OCI-LY7 (cell line): ENCODE results near the gene PPM1L.

Experiments
- EZH2phosphoT487 ChIP-seq: fragments of 200-600 bp; sonication (generic); IDR thresholded peaks from 2 replicates; pipeline ENCODE4 v1.6.1; 2018; ENCODE audit warnings: low read depth, borderline replicate concordance, mild to moderate bottlenecking, mixed run types, antibody characterized with exemption, low read length, moderate library complexity, mixed read lengths
- TF ChIP-seq, protein P1 (sequence below): fragments of 200-600 bp; sonication (generic); conservative IDR thresholded peaks from 2 replicates; pipeline ENCODE4 v1.5.1; 2014; ENCODE audit warnings: mild to moderate bottlenecking, antibody characterized with exemption, low read length, moderate library complexity, mixed read lengths

GRCh38 chr3:160765211-160765610 lies 9.2 kb downstream of the PPM1L start:
- TF ChIP-seq, protein P1, sequence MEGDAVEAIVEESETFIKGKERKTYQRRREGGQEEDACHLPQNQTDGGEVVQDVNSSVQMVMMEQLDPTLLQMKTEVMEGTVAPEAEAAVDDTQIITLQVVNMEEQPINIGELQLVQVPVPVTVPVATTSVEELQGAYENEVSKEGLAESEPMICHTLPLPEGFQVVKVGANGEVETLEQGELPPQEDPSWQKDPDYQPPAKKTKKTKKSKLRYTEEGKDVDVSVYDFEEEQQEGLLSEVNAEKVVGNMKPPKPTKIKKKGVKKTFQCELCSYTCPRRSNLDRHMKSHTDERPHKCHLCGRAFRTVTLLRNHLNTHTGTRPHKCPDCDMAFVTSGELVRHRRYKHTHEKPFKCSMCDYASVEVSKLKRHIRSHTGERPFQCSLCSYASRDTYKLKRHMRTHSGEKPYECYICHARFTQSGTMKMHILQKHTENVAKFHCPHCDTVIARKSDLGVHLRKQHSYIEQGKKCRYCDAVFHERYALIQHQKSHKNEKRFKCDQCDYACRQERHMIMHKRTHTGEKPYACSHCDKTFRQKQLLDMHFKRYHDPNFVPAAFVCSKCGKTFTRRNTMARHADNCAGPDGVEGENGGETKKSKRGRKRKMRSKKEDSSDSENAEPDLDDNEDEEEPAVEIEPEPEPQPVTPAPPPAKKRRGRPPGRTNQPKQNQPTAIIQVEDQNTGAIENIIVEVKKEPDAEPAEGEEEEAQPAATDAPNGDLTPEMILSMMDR = no peak
- TF ChIP-seq EZH2phosphoT487 = no peak
